HL-60/S4 treated with phorbol 12-myristate 13-acetate at 8.2 ng/mL for 4 days and 3 days (cell line): ENCODE measurements around the gene RNF25.
"Not testable (repeated sequence)": the region's sequence is repeated elsewhere in the genome, so short reads cannot be mapped to it uniquely, and the experiment has no call there.

ENCODE experiments used
- in situ Hi-C: fragments of 300-500 bp; cut with MboI; formaldehyde crosslinking; loops from 2 replicates; pipeline ENCODE4 v1.15.0; 2022; ENCODE audit warnings: low sequenced_read_pairs

The RNF25 gene

GRCh38 chr2:218687400-218688060, 15.7 kb upstream of the RNF25 start:
- in situ Hi-C loops = not testable (repeated sequence)

- in situ Hi-C loops = no loop called here
Measured at GRCh38 chr2:218680061-218680460, 8.3 kb upstream of the RNF25 start.

DNA sequence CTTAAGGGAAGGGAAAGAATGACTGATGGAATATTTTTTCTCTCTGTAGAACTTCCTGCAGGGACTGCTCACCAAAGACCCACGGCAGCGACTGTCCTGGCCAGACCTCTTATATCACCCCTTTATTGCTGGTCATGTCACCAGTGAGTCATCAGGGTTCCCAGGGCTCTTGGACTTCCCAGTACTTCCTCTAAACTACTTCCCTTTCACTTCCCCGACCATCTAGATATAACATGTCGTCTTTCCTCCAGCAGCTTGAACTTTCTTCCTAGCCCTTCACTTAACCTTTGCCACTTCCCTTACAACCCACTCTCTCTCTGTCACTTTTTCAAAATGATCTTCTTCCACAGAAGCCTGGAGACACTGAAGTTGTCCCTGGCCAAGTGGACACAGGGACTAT, 7.3 kb upstream of the RNF25 start:
- in situ Hi-C loops = no loop called here

DNA sequence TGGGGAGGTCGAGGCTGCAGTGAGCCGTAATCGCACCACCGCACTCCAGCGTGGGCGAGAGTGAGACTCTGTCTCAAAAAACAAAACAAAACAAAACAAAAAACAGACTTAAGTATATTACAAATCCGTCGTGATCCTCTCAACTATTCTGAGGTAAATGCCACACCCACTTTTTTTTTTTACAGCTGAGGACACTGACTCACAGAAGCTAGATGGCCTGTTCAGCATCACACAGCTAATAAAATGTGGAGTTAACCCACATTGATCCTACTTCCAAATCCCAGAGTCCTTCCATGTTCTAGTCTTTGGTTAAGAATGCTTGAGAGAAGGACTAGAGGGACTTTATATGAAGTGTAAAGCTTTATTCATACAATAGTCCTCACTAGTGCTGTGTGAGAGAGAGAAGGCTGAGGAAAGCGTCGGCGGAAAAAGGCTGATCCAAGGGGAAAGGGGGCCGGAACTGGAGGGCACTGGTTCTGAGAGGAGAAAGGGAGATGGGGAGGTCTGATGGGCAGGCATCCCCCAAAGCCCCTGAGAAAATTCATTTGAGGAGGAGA, 627 bp downstream of the RNF25 start:
- in situ Hi-C loops = no loop called here

- in situ Hi-C loops = no loop called here
Measured at GRCh38 chr2:218664653-218665052, 7.1 kb downstream of the RNF25 start.

- in situ Hi-C loops = no loop called here
Measured at GRCh38 chr2:218663901-218664300, 7.9 kb downstream of the RNF25 start.

DNA sequence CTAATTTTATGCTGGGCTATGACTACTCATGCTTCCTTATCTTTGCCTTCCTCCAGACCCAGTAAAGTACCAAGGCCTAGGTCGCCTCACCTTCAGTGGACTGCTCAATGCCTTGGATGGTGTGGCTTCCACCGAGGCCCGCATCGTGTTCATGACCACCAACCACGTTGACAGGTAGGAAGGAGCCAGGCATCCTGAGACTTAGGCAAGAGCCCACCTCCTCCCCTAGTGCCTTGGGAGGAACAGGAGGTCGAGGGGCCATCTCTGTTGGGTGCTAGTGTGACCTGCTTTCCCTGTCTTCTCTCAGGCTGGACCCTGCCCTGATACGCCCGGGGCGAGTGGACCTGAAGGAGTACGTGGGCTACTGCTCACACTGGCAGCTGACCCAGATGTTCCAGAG, 9.0 kb downstream of the RNF25 start:
- in situ Hi-C loops = no loop called here

- in situ Hi-C loops = no loop called here
Measured at GRCh38 chr2:218662377-218662776, 9.4 kb downstream of the RNF25 start.

- in situ Hi-C loops = no loop called here
Measured at GRCh38 chr2:218659988-218660358, 11.8 kb downstream of the RNF25 start.

- in situ Hi-C loops = no loop called here
Measured at GRCh38 chr2:218659258-218659987, 12.4 kb downstream of the RNF25 start, which contains the start of the genes BCS1L and ZNF142. TSS of gene BCS1L (plus strand) at chr2:218659683. CDS start at chr2:218660988, 1,305 bp downstream. TSS of gene ZNF142 (minus strand) at chr2:218659623. CDS start at chr2:218656429, 3,194 bp downstream.

DNA sequence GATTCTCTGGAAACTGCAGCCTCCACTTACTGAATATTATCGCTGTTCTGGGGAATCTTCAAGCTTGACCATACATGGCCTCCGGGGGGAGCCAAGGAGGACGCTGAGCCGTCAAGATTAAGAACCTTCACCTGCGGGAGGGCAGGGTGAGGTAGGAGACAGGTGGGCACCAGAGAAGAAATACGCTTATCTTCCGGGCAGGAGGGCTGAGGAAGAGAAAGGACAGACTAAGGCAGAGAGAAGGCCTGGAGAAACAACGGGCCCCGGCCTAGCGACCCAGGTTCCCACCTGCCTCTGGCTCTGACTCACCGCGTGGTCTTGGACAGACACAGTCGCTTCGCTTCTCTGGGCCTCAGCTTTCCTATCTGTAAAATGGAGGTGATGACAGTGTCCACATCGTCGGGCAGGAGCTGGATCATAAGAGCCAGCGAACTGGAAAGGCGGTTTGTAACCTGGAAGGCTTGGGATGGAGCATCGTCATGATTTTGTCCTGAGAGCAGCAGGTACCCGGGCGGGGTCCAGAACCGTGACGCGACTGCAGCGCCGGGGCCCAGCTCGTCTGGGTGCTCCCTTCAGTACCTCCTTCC, 13.0 kb downstream of the RNF25 start:
- in situ Hi-C loops = no loop called here

GRCh38 chr2:218655751-218656150, 16.1 kb downstream of the RNF25 start:
- in situ Hi-C loops = no loop called here

GRCh38 chr2:218648787-218649100, 23.1 kb downstream of the RNF25 start:
- in situ Hi-C loops = no loop called here

GRCh38 chr2:218648088-218648786, 23.6 kb downstream of the RNF25 start:
- in situ Hi-C loops = no loop called here

DNA sequence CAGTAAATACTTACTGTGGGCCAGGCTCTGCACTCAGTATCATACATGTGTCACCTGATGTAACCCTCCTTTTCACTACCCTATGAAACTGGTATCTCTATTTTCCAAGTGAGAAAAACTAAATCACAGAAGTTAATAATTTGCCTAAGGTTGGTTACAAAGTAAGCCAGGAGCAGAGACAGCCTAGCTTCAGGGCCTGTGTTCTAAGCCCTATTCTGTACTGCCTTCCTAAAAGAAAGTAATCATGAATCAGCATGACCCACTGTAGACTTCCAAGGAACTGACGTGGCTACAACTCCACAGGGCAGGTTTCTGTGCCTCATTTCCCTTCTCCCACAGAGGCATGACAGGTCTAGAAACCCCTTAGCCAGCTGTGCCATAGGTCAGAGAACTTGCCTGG, 26.7 kb downstream of the RNF25 start:
- in situ Hi-C loops = no loop called here

DNA sequence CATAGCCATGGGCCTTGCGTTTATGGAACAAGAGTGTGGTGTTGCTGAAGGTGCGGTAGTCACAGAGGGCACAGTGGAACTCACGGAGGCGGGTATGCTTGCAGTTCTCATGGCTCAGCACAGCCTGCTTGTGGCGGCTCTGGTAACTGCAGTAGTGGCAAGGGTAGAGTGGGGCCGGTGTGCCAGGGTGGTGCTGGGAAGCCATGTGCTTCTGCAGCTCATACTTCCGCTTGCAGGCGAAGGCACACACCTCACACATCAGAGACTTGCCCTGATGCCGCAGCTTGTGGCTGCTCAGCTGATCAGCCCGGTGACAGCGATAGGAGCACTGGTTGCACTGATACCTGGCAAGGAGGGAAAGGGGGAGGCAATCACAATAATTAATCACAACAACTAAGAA, 27.1 kb downstream of the RNF25 start:
- in situ Hi-C loops = no loop called here

- in situ Hi-C loops = no loop called here
Measured at GRCh38 chr2:218643751-218644310, 28.0 kb downstream of the RNF25 start.

DNA sequence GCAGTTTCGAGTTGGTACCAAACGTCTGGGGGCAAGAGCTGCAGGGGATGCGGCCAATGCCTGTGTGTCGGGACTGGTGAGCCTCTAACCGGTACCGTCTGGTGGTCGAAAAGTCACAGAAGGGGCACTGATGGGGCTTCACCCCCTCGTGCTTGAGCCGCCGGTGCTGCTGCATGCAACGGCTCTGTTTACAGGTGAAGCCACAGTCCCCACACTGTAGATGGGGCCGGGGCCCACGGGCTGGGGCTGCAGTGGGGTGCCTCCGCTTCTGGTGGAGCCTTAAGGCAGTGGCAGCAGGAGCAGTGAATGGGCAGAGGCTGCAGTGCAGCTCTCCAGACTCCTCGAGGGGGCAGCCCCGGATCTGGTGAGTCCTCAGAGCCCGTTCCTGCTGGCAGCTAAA, 29.0 kb downstream of the RNF25 start:
- in situ Hi-C loops = no loop called here

GRCh38 chr2:218642121-218642656, 29.6 kb downstream of the RNF25 start:
- in situ Hi-C loops = no loop called here

DNA sequence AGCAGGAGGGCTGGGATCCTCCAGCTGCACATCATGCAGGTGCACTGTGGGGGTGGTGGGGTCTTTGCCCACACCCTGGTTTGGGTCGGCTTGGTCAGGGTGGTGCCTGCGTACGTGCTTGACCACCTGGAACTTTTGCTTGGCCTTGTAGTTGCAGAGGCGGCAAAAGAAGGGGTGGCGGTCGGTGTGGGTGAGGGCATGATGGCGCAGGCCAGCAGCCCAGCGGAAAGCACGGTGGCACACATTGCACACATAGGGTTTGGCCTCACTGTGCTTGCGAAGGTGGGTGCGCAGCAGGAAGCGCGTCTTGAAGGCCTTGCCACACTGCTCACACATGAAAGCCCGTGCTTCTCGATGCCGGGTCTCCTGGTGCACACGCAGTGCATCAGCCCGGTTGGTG, 33.4 kb downstream of the RNF25 start:
- in situ Hi-C loops = no loop called here

DNA sequence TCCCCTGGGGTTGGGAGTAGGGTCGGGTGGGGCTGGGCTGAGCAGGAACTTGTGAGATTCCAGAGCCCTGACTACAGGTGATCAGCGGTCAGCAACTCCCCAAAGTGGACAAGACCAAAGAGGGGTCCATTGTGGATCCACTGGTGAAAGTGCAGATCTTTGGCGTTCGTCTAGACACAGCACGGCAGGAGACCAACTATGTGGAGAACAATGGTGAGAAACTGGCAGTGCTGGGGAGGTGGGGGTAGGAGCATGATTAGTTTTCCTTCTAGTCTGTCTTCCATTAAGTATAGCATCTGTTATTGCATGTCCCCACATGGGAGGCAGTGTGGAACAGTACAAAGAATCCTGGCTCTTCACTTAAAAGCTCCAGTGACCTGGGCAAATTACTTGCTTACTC, 36.1 kb downstream of the RNF25 start:
- in situ Hi-C loops = no loop called here
